ENCODE measurements around the gene SRCIN1.

Gene SRCIN1

DNA sequence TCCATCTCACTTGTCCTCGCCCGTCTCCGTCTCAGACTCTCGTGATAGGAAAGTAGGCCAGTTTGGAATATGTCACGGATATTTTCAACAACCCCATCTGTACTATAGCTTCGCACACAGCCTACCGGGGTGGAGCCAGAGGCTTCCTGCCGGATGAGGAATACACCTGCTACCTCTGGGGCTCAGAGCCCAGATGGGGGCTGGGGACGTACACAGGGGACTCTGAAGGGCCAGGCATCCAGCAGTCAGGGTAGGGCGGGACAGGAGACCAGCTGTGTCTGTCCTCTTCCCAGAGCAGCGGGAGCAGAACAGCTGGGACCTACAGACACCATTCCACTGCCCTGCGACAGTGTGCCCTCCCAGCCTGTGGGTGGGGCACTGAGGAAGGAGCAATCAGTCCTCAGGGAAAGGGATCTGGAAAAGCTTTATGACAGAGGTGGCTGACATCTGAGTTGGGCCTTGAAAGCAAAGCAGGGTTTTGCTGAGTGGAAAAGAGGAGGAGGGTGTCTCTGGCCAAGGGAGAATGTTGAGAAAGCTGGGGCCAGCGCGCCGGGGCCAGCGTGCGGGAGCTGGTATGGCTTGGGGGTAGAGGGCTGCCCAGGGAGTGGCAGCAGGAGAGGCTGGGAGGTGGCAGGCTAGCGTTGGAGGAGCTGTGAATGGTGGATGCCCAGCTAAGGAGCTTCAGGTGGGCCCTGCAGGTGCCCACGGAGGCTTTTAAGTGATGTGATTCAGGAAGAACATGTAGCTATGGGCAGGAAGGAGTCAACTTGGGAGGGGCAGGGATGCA lies 11.5 kb upstream of the SRCIN1 start:
- DNase-seq, result no peak

DNA sequence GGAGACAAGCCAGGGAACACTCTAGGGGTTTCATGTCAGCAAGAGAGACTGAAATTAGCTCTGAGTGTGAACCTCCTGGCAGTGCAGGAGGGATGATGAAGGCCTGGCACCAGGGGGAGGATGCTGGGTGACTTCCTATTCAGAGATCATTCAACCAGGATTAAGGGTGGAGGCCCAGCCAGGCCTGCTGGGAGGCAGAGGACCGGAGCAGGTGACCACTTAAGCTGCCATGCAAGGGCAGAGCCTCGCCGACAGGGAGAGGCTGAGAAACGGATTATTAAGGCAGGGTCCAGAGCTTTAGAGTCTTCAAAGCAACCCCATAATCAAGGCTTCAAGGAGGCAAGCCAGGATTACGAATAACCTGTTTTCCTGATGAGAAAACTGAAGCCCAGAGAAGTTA lies 10.6 kb upstream of the SRCIN1 start:
- no peak for DNase-seq

DNA sequence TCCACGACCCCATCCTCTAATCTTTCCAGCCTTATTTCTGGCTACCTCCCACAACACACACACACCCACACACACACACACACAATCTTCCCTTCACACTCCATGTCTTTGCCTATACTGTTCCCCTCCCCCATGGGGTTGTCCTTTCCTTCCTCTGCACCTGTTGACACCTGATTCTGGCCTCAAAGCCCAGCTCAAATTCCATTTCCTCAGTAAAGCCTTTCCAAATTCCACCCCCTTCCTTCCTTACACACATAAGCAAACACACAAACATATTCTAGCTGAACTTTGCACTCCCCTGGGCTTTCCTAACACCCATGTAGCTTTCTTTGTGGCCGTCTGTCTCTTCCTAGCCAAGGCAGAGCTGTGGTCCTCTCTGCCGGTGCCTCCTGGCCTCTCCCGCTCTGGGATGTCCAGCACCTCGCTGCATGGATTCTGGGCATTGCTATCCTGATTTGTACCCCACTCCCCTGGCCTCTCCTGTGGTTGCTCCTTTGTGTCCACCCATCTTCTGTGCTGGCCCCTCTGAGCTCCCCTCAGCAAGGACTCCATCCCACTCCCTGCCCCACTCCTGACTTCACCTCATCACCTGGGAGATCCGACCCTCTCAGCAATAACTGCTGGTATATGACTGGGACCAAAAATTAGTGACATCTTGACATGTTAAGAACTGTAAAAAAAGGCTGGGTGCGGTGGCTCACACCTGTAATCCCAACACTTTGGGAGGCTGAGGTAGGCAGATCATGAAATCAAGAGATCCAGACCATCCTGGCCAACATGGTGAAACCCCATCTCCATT lies 8.4 kb upstream of the SRCIN1 start:
- no peak for DNase-seq

DNA sequence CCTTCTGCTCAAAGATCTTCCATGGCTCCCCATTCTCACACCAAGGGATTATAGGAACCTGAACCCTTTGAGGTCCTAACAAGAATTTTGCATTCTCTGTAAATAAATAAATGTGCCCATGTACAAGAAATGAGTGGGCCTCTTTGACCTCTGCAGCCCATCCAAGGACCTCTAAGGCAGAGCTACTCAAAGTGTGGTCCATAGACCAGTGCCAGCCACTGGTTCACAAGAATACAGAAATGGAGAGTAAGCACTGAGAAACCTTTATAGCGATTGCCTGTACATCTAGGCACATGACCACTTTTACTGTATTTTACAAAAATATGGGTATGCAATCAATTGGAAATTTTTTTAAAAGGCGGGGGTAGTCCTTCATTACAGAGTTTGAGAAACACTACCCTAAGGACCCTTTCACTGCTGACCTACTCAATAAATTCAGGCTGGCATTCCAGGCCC lies 7.8 kb upstream of the SRCIN1 start:
- no peak for DNase-seq

DNA sequence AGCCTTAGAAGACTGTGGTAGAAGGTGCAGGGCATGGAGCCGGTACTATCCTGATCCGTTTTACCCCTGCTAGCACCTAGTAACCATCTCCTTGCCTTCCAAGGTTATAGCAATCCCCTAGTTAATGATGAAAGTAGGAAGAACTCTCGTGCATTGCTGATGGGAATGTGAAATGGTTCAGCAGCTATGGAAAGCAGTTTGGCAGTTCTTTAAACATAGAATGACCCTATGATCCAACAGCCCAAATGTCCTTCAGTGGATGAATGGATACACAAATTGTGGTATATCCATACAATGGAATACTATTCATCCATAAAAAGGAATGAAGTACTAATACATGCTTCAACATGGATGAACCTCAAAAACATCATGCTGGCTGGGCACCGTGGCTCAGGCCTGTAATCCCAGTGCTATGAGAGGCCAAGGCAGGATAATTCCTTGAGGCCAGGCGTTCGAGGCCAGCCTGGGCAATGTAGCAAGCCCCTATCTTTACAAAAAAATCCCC lies 6.2 kb upstream of the SRCIN1 start:
- DNase-seq, result no peak

DNA sequence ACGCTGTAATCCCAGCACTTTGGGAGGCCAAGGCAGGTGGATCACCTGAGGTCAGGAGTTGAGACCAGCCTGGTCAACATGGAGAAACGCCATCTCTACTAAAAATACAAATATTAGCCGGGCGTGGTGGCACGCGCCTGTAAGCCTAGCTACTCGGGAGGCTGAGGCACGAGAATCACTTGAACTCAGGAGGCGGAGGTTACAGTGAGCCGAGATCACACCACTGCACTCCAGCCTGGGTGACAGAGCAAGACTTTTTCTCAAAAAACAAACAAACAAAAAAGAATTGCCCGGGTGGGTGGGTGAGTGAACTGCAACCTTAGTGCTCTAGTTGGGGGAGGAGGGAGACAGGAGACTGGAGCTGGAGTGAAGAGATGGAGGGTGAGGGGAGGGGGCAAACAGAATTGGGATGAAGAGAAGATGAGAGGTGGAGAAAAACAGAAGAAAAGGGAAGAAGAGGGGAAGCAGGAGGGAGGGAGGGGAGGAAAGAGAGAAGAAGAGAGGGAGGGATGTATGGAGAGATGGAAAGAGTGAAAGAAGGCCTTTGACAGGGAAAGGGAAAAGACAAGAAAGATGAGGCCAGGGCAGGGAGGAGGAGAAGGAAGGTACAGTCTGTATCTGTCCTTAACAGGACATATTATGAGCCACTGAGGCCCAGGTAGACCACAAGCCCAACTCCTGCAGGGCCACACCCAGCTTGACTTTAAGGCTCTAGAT lies 5.5 kb upstream of the SRCIN1 start:
- no peak for DNase-seq

DNA sequence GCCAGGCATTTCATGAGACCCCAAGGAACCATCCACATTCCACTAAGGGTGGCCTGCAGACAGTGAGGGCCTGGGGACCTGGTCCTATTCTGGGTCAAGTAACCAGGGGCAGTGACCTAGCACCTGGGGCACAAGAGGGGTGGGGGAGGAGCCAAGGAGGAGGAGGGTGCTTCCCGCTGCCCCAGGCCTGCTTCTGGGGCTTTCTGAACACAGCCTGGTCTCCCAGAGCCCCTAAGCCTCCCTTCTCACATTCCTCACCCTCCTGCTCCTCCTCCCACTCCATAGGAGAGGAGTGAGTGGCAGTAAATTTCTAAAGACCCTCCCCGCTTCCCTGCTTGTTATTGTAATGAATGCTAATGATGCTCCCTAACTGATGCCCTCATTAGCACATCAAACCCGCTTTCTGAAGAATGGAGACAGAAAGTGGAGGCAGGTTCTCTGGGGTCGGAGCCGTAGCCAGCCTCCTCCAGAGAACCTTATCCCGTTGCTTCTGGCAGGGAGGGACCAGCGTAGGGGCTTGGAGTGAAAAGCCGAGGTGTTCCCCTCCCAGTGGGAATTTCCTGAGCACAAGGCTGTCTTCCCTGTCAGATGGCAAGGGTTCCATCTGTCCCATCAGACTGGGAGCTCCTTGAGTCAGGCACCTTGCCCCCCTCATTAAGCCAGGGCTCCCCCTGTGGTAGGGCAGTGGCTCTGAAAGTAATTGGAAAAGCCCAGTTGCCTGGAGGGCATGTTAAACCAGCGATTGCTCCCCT lies 3.7 kb upstream of the SRCIN1 start:
- no peak for DNase-seq

DNA sequence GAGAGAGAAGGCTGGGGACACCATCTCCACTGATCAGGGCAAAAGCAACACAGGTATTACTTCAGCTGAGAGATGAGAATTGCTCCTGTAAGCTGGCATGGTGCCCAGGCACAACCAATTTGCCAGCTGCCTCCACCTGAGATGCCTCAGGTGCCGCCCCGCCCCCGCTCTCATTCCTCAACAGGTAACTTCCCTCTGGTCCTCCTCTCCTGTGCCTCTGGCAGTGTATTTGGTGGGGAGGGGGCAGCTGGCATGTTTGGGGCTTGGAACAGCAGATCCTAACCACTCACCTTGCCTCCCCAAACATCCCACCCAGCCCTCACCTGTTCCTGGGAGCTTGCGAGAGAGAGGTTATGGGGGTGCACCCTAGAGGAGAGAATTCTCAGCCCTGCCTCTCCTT lies 2.9 kb upstream of the SRCIN1 start:
- no peak for DNase-seq

DNA sequence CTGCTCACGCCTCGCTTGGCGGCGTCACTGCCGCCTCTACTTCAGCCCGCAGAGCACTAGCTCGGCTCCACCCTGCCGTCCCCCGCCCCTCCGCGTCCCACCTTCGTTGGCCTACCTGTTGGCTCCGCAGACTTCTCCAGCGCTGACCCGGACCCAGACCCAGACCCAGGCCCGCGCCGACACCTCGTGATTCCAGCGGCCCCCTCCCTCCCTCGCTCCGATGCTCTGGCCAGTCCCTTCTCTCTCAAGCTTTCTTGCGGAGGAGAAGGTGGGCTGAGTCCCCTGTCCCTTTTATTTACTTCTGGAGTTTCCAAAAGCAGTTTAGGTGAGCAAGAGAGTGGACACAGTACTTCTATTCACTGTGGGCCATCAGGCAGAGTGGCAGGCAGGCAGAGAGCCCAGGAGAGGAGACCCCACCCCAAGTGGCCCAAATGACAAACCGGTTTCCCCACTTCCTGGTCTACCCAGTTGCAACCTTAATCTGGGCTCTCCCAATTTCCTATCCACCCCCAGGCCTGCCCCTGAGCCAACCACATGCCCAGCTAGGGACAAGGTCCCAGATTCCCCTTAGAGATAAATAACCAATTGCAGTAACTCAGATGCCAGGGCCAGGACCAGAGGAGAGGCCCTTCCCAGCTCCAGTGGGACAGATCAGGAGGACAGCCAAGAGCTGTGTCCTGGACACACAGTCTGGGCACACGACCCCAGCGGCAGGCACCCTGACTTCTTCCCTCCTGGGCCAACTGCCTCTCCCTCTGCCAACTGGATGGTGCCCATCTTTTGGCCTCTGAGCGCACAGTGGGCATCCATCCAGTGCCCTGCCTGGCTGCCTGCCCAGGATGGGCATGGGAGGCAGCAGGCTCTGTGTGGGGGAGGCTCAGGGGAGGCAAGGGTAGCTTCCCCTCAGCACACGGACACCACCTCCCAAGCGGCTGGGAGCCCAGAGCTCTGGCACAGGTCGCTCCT lies 1.2 kb upstream of the SRCIN1 start:
- DNase-seq, result no peak

DNA sequence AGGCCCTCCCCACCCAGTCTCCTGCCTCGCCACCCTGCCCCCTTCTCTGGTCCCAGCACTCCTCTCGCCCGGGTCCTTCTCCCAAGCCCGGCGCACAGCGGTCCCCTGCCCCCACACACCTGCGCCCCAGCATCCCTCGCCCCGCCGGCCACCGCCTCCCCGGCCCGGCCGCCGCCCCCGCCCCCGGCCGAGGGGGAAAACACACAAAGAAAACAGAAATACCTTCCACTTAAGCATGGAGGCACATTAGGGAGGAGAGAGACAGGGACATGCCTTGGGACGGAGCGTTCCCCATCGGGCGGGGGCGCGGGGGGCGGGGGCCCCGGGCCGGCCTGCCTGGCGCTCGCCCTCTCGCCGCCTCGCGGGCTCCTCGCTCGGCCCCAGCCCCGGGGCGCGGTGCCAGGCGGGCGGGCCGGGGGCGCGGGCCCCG lies 326 bp downstream of the SRCIN1 start:
- no peak for DNase-seq

DNA sequence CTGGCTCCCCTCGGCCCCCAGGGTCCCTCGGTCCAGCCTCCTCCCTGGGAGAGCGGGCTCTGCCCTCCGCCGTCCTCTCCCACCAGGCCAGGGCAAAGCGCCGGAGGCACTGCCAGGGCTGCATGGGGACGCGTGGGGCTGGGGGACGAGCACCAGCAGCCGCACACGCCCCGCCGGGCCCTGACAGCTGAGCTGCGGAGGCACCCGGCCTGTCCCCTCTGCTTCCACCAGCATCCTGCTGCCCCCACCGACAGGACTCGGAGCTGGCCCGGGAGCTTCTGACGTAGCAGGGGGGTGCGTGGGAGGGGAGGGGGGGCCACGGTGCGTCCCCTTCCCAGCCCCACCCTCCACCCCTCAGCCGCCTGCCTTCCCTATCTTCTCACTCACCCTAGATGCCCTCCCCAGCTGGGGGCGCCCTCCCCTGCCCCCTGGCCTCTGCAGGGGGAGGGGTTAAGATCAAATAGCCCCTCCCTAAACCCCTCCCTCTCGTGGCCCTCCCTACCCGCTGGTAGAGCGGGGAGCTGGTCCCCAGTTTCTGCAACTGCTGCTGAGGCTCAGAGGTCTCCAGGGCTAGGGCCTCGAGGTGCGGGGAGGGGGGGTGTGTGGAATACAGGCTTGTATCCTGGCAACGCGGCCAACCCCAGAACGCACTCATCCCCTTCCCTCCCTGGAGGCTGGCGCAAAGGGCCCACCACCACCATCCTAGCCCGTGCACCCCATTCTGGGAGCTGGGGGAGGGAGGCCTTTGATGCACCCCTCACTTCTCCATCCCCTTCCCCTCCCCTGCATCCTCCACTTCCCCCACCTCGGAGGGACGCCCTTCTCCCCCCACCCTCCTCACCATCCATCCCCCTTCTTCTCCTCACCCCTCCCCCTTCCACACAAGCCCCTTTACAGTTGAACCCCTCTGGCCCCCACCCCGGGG lies 1.0 kb downstream of the SRCIN1 start:
- no peak for DNase-seq

DNA sequence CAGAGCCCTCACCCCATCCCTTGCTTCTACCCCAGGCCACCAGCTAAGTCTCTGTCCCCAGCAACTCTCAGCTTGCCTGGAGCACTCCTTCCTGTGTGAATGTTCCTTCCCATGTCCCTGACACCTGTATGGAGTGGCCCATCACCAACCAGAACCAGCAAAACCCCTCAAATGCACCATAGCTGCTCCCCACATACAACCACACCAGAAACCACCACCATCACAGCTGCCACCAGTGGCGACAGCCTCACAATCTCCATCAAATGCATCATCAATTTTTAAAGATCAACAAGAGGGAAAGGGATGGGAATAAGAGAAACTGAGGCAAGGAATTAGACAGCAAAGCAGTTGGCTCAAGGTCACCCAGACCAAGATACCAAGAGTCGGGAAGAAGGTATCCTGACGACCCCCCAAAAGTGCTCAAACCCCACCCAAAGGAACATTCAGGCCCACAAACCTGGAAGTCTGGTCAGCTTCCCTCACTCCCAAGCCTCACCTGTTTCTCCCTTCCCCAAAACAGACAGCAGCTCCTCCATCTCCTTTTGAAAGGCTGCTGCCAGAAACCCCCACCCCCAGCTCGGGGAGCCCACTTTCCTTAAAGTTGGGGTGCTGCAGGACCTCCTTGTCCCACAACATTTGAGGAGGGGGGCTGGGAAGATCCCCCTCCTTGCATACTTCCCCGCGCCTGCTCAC lies 1.8 kb downstream of the SRCIN1 start:
- no peak for DNase-seq

DNA sequence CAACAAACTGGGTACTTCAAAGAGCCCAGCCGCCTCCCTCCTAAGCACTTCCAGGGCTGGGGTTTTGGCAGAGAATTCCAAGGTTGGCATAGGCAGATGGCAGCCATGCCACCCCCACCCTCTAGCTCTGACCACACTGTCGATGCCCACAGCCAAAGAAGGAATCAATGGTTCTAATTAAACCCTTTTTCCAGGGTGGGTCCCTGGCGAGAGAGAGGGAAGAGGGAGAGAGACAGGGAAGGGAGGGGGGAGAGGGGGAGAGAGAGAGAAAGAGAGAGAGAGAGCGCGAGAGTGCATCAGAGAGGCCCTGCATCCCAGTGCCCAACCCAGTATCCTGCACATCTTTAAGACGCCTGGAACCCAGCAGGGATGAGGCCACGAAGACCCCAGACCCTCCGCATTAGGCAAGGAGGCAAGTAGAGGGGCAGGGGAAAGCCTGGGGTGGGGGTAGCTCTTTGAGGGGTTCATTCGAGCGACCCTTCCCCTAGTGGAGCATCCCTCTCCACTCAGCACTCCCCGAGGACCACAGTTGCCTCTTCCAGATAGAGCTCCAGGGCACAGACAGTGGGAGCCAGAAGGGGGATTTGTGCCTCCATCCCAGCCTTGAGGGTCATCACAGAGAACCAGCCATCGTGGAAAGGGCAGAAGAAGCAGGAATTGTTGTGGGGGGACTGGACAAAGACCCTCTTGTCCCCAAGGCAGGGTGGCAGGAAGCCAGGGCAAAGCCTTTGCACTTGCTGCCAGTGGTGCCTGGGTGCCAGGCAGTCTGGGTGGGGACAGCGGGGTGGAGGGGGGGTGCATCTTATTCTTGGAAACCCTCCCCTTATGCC lies 2.6 kb downstream of the SRCIN1 start:
- DNase-seq, result no peak

DNA sequence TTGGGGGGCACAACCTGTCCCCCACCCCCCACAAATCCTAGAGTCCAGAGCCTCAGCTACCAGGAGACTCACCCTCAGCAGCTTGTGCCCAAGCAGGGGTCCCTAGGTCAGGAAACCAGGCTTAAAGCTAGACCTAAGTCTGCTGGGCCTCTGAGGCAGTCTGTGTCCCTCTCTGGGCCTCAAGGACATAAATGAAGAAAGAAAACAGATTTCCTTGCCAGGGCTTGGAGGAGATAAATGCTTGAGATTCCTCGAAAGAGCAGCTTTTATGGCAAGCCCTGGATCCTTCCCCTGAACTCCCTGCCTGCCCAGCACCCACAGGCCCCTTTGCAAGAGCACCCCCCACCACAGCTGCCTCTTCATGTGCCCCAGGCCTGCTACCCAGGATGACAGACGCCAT lies 3.3 kb downstream of the SRCIN1 start:
- no peak for DNase-seq

DNA sequence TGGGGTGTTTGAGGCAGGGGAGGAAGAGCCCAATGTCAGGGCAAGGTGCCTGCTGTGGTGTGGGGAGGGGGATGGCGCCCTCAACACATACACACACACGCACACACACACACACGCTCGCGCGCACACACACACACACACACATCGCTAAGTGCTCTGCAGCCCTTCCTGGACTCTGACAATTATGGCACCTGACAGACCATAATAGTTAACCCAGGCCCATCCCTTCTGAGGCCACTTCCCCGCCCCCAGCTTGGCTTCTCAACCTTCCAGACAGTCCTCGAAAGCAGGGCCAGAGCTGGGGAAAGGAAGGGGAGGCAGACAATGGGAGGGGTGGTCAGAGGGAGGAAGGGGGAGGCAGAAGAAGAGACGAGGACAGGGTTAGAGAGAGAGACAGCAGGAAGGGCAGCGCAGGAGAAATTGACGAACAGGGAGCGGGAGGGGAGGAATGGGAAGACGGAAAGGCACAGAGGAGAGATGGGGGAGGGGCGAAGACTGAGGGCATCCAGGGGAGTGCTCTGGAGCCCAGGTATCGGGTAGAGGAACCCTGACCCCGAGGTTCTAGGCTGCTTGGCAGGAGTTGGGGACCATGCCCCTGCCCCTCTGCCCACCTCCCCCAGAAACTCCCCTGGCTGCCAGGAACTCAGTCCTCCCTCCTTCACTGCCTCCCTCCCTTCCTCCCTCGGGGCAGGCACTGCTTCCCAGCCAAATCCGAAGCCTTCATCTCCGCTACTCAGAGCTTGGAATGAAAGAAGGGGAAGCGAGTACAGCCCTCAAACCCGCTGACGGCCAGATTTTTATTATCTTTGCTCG lies 4.0 kb downstream of the SRCIN1 start:
- no peak for DNase-seq

DNA sequence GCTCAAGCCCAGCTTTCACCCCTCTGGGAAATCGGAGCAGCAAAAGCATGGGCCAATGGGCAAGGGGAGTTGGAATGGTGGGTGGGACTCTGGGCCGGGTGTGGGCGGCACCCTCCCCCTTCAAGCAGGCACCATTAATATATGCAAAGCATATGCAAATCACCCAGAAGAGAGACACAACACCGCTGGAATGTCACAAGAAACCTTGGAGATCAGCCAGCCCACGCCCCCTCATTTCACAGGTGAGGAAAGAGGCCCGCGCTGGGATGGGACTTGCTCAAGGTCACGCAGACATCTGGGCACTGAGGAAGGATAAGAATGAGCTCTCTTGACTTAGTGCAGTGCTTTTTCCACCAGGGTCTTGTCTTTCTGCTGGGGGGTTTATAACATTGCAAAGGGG lies 4.8 kb downstream of the SRCIN1 start:
- no peak for DNase-seq

DNA sequence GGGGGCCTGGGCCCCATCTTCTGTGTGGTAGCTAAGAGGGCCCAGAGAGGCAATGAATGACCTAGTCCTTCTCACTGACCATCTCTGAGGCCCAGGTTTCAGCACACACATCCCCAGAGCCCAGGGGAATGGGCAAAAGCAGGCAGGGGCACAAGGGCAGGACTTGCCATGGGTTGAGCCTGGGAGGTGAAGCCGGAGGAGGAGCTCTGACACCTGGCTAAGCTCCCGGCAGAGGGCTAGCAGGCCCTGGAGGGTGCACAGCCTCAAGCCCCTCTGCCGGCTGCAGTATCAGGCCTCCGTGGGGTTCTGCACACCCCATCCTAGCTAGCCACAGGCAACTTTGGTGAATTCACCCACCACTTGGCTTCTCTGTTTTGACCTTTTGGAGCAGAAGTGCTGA lies 5.3 kb downstream of the SRCIN1 start:
- no peak for DNase-seq

DNA sequence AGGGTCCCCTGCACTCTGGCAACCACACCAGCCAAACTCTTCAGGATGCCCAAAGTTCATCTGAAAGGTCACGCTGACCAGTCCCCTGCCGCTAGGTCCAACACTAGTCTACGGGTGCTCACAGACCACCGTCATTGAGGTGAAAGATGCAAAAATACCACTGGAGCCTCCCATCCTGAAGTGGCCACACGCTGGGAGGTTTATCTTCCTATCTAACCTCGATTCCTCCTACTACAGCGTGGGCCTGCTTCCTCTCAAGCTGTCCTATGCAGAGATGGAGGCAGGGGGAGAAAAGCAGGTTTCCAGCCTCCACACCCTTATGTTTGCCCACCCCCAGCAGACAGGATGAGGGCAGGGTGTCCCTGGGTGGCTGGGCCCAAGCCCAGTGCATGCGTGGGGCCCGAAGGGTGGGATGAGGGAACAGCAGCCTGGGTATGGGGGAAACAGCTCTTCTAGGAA lies 6.3 kb downstream of the SRCIN1 start:
- DNase-seq, result no peak
